ENCODE measurements around the gene KYAT1. TPM values are rescaled to one million over a fixed set of nuclear protein-coding genes. Genes with fewer than 3 reads are reported as not detected.
A peak's percentile ranks its signal among the peaks of the same experiment; 100 is the strongest.

KYAT1 gene
- total and polyA plus RNA-seq, 2 of the 13 experiments (the other 11 are each of a cell fraction or from before 2014, with no cell fraction given): 9.2 to 46.5 TPM

DNA sequence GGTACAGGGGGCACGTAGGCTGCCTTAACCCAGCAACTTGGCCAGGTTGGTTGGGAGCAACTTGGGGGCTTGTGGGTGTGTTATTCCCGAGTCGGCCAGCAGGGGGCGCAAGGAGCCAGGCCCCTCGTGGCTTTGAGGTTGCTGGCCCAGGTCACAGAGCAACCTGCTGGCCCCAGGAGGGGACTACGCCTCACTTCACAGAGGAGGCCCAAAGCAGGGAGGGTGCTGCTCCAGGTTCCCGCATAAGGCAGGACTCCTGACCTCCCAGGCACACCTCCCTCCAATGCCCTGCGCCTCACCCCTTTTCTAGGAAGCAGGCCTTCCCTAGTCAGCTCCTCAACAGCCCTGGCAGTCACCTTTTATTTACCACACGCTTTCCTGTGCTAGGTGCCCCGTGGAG, 18.1 kb downstream of the KYAT1 start (continued):
- TF ChIP-seq HOXA9 (CRISPR knock-in tag; IDR thresholded peaks at IDR 0.05; ENCODE audit: borderline replicate concordance): no peak
- TF ChIP-seq TBX2 (CRISPR knock-in tag; IDR thresholded peaks at IDR 0.05; ENCODE audit: borderline replicate concordance): peak; percentile 35; the same call in 1 of the 2 replicates
- TF ChIP-seq, protein P1, sequence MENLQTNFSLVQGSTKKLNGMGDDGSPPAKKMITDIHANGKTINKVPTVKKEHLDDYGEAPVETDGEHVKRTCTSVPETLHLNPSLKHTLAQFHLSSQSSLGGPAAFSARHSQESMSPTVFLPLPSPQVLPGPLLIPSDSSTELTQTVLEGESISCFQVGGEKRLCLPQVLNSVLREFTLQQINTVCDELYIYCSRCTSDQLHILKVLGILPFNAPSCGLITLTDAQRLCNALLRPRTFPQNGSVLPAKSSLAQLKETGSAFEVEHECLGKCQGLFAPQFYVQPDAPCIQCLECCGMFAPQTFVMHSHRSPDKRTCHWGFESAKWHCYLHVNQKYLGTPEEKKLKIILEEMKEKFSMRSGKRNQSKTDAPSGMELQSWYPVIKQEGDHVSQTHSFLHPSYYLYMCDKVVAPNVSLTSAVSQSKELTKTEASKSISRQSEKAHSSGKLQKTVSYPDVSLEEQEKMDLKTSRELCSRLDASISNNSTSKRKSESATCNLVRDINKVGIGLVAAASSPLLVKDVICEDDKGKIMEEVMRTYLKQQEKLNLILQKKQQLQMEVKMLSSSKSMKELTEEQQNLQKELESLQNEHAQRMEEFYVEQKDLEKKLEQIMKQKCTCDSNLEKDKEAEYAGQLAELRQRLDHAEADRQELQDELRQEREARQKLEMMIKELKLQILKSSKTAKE (CRISPR knock-in tag; IDR thresholded peaks at IDR 0.05; ENCODE audit: borderline replicate concordance): no peak
- TF ChIP-seq JUND (CRISPR knock-in tag; IDR thresholded peaks at IDR 0.05): no peak
- no peak for TF ChIP-seq NCOR1 (IDR thresholded peaks at IDR 0.05; ENCODE audit: borderline replicate concordance, low read length)
- TF ChIP-seq MIER3 (CRISPR knock-in tag; IDR thresholded peaks at IDR 0.05; ENCODE audit: borderline replicate concordance): no peak
- TF ChIP-seq PAF1 (CRISPR knock-in tag; IDR thresholded peaks at IDR 0.05): no peak
- TF ChIP-seq, protein P2, sequence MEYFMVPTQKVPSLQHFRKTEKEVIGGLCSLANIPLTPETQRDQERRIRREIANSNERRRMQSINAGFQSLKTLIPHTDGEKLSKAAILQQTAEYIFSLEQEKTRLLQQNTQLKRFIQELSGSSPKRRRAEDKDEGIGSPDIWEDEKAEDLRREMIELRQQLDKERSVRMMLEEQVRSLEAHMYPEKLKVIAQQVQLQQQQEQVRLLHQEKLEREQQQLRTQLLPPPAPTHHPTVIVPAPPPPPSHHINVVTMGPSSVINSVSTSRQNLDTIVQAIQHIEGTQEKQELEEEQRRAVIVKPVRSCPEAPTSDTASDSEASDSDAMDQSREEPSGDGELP (IDR thresholded peaks at IDR 0.05; ENCODE audit: borderline replicate concordance, low read depth): no peak
- no peak for TF ChIP-seq NONO (IDR thresholded peaks at IDR 0.05)
- no peak for TF ChIP-seq NONO (CRISPR knock-in tag; conservative IDR thresholded peaks at IDR 0.05)
- TF ChIP-seq, protein P3, sequence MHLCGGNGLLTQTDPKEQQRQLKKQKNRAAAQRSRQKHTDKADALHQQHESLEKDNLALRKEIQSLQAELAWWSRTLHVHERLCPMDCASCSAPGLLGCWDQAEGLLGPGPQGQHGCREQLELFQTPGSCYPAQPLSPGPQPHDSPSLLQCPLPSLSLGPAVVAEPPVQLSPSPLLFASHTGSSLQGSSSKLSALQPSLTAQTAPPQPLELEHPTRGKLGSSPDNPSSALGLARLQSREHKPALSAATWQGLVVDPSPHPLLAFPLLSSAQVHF (CRISPR knock-in tag; IDR thresholded peaks at IDR 0.05): no peak
- TF ChIP-seq ZNF136 (CRISPR knock-in tag; IDR thresholded peaks at IDR 0.05; ENCODE audit: low read depth): no peak
- no peak for TF ChIP-seq ZNF331 (CRISPR knock-in tag; IDR thresholded peaks at IDR 0.05)
- TF ChIP-seq ZSCAN31 (CRISPR knock-in tag; IDR thresholded peaks at IDR 0.05; ENCODE audit: low read depth): peak; percentile 65; the same call in 1 of the 2 replicates
